ENCODE measurements around the gene POM121L2.
A peak's percentile ranks its signal among the peaks of the same experiment; 100 is the strongest.

POM121L2 gene

DNA sequence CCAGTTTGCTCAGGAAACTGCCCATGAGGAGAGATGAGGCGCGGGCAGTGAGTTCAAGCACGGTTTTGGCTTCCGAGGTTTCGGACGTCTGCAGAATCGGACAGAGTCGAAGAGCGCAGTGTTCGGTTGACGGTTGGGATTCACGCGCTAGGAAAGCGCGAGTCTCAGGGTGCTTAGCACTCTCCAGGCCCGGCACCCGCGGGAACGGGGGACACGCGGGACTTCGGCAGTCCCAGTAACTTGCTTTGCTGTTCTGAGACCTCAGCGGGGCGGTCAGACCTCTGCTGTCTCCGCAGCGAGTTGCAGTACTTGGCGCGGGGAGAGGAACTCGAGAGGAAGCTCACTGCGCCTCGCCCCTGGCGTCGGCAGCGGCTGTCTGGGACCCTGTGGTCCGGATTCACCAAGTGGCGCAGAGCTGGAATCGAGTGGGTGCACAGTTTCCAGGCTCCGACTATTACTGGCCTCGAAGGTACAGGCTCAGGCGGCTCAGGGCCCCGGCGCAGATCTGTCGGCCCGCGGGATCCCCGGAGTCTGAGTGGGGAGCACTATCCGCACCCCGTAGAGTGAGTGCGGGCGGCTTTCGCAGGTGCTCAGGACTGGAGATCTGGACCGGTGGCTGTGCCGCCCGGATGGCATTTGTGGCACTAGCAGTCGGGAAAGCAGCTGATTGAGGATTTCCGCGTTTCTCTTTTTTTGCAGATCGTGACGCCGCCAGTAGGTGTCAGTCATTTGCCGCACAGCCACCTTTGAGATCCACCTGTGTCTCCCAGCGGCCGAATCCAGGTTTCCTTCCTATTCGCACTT is at the start of gene POM121L2:
POM121L2 (minus strand) TSS at position 128 of the 804 bp plus-strand sequence; CDS start at position 25, 103 bp downstream.
- peak; percentile 83 for DNase-seq

DNA sequence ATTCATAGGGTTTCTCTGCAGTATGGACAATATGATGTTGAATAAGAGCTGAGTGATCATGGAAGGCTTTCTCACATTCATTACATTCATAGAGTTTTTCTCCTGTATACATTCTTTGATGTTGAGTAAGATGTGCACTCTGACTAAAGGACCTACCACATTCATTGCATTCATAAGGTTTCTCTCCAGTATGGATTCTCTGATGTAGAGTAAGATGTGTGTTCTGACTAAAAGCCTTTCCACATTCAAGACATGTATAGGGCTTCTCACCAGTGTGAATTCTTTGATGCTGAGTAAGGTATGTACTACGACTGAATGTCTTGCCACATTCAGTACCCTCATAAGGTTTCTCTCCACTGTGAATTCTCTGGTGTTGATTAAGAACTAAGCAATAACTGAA is 47.2 kb upstream of the POM121L2 start:
- no peak for DNase-seq

DNA sequence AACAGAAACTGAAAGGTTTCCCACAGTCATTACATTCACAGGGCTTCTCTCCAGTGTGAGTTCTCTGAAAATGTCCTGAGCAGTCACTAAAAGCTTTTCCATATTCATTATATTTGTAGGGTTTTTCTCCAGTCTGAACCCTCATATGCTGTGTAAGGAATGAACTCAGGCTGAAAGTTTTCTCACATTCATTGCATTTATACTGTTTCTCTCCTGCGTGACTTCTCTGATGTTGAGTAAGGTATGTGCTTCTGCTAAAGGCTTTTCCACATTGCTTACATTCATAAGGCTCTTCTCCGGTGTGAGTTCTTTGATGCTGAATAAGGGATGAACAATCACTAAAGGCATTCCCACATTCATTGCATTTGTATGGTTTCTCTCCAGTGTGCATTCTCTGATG is 46.7 kb upstream of the POM121L2 start:
- no peak for DNase-seq

DNA sequence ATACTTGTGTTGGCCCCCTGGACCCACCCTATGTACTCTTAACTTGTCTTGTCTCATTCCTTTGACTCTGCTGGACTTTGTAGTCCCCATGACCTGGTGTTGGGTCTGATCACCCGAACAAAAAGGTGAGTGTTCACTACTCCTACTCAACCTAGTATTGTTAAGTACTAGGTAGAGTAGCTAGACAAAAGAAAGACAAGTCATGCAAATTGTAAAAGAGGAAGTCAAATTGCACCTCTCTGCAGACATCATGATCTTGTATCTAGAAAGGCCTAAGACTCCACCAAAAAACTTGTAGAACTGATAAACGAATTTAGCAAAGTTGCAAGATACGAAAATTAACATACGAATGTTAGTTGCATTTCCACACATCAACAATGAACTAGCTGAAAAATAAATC is 40.8 kb upstream of the POM121L2 start:
- DNase-seq = no peak

DNA sequence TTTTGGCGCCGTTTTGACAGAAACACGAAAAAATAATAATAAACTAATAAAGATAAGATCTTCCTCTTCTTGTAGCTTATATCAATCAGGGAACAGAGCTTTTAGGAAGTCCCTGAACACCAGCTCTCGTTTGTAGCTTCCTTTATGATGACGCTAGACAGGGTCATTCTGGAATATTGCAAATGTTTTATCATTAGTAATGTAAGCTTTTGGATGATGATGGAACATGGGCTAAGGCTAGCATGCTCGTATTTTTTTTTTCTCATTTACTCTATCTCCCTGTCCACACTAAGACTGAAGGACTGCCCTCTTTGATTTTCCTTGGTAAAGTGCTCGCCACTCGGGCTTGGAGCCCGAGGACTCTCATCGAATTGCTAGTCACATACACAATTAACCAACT is 22.1 kb upstream of the POM121L2 start:
- no peak for DNase-seq

DNA sequence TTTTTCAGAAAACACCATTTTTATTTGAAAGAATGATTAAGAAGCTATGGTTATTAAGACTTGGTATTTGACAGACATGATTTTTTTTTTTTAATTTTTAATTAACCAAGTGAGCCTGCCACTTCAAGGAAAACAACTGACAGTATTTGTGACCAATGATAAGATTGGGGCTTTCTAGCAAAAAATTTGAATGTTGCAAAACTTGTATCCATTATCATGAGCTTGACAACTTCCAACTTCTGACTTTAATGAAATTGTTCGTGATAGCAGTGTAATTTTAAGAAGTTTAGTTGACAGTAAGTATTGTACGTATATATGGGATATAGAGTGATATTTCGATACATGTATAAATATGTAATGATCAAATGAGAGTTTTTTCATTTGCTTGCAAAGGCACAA is 21.6 kb upstream of the POM121L2 start:
- no peak for DNase-seq

DNA sequence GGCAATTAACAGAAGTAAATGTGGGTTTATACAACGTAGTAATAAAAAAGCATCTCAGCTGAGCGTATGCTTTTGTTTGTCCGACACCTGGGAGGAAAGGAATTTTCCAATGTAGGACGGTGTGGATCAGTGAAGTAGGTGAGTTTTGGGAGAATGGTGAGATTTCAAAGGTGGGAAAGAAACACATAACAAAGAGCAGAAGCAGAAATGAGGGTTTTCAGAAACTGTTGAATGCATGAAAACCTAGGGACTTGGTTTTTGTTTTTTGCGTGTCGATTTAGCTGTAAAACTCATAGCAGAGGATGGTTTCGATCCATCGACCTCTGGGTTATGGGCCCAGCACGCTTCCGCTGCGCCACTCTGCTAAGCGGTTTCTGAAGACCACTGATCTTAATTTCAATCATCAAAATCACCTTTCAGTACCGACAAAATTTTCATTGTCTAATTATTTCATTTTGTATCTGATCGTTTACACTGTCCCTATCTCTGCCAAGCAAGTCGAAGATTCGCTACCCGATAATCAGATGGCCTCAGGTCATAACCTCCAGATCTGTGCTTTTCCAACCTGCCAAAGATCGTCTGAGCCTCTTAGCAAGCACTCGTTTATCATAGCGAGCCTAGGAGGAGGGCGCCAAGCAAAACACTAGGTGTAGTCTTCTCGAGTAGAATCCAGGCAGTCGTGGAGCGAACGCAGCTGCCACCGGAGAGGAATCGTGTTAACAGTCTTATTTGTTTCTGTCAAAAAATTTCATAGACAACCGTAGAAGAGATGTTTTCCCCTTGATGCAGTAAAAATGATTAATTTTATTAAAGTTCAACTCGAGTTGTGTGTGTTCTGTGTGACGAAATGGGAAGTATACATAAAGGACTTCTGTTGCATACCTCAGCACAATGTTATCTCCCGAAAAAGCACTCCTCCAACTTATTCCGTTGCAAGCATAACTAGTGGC is 20.9 kb upstream of the POM121L2 start:
- peak; percentile 76 for DNase-seq

DNA sequence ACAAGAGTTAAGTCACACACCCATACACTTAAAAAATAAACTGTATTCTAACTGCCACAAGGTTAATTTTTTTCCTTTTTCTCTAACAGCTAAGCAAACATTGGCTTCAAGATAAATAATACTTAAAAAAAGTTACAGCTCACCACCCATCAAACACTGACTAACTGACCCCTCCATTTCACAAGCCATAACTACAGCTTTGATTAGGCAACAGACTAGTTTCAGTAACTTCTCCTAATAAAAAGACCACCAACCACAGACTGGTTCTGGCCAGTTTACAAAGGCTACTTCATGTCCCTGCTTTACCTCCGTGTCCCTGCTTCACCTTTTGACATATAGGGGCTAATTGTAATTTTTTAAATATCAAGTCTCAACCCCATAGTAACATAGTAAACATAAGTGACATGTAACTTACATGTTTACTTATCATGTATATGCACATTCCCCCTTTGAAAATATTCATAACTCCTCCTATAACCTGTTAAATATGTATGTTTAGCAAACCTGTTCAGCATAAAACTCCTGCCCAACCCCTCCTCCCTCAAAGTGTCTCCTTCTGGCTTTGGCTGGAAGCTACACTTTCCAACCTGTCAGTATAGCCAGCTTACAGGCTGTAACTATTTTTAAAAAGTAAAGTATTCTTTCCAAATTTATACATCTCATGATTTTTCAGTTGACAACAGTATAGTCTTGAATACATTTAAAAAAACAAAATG is 15.1 kb upstream of the POM121L2 start:
- no peak for DNase-seq

DNA sequence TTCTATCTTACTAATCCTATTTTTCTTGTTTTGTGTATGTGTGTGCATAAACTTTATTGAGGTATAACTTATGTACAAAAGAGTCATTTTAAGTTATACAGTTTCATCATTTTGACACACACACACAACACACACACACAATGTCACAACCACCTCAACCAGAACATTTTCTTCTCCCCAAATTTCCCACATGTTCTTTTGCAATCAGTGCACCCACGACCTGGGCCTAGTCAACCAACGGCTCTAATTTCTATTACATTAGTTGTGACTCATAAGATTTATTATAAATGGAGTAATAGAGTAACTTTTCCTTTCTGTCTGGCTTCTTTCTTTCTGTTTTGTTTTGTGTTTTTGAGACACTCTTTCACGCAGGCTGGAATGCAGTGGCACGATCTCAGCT is 9.8 kb upstream of the POM121L2 start:
- no peak for DNase-seq

DNA sequence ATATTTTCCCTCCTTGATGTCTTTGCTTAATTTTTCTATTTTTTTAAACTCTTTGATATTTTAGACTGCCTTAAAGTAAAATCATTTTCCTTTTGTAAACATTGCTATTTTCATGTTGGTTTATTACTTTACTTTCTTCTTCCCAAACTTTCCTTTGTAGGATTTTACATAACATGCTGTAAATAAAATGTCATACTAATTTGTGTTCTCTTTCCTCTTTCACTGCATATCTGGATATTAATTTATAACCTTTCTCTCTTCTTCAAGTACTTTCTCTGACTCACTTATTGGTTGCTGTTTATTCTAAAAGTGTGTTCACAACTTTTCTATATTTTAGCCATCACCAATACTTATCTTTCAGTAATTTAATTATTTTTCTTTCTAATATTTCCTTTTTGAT is 9.3 kb upstream of the POM121L2 start:
- DNase-seq = no peak

DNA sequence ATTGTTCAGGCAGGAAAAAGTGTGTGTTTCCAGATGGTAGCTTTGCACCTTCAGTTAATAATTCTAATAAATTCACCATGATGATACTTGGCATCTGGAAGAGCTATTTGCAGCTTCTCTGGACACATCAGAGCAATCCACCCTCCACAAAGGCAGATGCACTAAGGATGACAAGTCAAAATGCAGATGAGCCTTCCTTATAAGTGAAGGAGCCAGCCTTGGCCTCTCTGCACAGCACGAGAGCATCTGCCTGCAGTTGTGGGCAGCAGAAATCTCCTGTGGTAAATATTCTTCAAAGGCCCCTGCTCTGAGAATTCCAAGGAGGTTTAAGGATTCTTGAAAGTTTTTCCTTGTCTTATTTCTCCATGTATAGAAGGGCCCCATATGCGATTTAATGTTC is 6.9 kb upstream of the POM121L2 start:
- DNase-seq = no peak

DNA sequence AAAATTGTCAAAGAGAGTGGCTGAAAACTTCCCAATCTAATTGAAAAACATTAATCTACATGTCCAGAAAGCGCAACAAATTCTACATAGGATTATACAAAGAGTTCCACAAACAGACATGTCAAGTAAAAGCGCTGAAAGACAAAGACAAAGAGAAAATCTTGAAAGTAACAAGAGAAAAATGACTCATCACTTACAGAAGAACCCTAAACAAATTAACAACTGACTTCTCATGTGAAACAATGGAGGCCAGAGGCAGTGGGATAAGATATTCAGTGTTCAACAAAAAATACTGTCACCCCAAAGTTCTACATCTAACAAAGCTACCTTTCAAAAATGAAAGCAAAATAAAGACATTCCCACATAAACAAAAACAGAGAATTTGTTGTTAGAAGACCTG is 2.0 kb upstream of the POM121L2 start:
- no peak for DNase-seq

DNA sequence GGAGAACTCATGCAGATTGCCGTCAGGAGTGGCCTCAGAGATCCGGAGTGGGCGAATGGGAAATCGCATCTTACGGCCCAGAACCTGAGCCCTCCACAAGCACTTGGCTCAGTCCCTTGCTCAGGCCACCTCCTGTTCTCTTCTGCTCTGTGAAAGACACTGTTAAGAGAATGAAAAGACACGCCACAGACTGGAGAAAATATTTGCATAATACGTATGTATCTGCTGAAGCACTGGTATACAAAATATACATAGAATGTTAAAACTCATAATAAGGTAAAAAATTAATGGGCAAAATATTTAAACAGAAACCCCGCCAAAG is 838 bp upstream of the POM121L2 start:
- DNase-seq = no peak

DNA sequence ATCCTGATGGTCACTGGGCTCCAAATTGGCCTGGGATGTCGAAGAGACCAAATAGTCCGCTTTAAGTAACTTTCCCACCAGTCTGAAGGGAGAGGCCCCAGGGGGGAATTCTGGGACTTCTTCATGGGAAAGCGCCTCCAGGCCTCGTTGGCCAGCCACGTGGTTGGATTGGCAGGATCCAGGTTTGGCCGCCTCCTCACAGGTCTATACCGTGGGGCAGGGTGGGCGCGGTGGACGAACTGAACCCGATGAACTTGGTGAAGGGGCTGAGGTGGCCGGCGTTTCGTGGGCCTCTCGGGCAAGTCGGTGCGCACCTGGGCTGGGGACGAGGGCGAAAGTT is 297 bp downstream of the POM121L2 start:
- no peak for DNase-seq

DNA sequence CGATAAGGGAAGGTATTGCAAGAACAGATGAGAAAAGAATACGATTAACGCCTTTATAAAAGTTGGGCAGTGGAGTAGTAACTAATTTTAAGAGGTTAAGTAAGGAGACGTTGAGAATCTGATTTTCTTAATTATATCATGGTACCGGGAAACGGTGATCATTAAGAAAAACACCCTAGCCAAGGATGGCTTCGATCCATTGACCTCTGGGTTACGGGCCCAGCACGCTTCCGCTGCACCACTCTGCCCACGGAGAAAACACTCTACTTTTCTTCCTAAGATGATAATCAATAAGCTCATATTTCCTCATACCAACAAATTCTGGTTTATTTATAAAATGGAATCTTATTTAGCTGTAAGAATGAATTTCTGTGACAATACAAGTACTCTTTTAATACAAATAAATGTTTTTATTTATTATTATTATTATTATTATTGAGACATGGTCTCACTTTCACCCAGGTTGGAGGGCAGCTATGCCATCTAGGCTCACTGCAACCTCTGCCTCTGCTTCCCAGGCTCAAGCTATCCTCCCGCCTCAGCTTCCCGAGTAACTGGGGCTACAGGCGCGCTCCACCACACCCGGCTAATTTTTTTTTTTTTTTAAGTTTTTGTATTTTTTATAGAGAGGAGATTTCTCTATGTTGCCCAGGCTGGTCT is 8.3 kb downstream of the POM121L2 start:
- DNase-seq = peak; percentile 14

DNA sequence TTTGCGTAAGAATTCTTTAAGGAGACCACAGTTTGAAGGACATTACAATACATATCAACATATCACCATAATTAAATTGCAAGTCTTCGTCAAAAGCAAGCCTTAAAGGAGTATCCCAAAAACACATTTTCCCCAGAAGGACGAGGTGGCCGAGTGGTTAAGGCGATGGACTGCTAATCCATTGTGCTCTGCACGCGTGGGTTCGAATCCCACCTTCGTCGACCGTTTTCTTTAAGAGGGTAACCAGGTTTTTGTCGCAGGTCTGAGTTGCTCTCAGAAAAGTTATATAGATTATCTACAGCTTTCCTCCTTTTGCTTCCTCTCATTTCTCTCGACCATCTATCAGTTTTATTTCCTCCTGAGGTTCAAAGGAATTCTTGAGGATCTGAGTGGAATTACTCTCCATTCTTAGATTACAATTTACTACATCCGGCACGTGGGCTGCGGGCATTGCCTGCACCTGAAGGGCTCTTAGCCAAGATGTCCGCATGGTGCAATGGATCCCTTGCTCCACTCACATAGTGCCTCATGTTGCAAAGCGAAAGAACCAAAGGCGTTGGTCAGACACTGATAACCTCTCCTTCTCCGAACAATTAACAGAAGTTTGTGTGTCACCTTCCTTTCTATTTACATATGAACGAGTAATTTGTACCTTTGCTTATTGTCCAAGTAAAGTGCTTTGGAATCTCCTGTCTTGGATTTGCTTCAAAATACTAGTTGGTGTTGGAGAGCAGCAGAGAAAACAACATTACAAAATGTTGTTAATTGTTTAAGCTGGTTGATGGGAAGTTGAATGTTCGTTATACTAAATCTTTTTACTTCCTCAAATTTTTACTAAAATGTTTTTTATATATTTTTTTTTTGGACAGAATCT is 14.0 kb downstream of the POM121L2 start:
- DNase-seq = peak; percentile 46

DNA sequence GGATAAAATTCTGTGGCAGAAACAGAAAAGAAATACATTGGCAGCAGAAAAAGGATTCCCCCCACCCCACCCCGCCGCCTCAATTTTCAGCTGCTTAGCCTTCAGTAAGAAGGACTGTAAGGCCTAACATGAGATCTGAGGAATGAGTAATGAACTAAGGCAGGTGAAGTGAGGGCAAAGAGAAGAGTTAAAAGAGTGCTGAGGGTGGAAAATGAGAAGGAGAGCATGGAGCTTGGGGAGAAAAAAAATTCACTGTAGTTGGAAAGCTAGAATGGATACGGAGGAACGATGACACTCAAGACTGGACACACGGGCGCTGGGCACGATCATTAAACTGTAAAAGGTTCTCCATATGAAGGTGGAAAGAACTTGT is 14.6 kb downstream of the POM121L2 start:
- DNase-seq = no peak

DNA sequence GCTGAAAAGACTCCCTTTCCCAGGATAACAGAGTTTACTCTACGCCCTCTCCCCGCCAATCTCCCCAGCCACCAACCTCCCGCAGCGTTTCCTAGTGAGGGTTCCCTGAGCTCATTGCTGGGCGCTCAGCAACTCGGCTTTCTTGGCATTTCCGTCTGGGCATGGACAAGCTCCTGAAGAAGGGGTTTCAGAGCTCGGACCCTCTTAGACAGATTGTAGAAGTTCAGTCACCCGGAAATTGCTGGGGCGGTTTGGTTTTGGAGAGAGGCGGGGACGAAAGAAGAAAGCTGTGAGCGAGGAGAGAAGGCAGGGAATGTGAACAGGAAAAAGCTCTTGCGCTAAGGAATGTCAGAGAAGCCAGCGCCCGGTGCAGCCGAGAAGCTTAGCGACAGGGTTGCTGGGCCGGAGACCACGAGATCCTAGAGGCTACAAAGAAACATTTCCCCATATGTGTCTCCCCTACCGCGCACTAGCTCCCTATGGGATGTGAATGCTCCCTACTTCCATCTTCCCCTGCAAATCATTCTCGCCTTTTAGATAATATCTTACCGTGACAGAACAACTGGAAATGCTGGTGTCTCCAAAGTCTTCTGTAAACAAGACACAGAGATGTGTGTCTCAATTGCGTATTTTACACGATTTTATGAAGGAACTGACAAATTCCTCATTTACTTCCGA is 15.8 kb downstream of the POM121L2 start:
- DNase-seq = no peak

DNA sequence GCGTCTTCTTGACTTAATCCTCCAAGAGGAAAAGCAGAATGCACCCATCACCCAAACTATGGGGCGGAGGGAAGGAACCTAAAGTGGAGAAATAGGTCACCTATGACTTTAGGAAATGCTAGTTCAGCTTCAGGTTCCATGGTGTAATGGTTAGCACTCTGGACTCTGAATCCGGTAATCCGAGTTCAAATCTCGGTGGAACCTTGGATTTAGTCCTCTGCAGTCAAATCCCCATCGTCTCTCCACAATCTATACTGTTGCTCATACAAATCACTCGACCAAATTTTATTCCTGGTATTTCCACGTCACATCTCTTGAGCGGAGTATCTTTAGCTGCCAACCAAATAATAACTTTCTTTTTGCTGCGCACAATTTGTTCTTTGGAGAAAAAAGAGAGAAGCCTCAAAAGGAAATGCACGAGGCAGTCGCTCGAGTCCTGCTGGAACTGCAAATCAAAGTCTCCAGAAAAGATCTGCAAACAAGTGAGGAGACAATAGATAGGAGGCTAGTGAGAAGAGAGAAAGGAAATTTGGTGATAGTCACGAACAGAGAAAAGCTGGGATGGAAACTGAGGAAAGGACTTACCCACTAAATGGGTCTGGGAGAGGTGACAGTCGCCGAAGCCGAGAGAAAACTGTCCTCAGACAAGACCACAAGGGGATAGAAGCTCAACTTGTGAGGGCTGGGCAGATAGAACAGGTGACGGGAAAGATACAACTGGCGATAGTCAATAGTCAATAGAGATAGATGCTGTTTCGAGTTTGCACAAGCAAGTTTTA is 16.6 kb downstream of the POM121L2 start:
- DNase-seq = peak; percentile 57

DNA sequence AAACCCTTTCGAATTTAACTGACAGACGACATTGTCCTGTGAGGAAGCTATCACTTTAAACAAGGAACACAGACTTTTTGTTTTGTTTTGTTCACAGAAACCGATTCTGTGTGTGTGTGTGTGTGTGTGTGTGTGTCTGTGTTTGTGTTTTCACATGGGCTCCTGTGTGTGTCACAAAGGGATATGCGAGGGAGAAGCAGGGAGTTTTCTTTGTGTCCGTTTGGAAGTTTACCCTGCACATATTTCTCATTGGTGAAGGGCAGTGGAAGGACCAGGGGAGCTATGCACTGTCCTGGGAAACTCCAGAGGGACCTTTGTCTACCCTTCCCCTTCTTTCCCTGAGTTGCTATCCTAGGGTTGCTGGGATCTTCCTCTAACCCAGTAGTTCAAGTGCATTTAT is 17.7 kb downstream of the POM121L2 start:
- no peak for DNase-seq

All from NCI-H146 (cell line).